OCI-LY3 (cell line): ENCODE results near the gene SRSF3.

Experiments used
- CTCF ChIP-seq: fragments of 200-600, 300-600 bp; sonication (generic); IDR thresholded peaks from 2 replicates; pipeline ENCODE4 v1.5.1; 2014; ENCODE audit warnings: antibody characterized with exemption, low read length, low read depth
- EZH2phosphoT487 ChIP-seq: fragments of 200-600 bp; shearing (Covaris generic); IDR thresholded peaks from 2 replicates; pipeline ENCODE4 v1.6.1; 2018; ENCODE audit warnings: antibody characterized with exemption, mixed run types, low read depth

- TF ChIP-seq CTCF (no peak), EZH2phosphoT487 (no peak)
Measured at GRCh38 chr6:36546308-36546919, 47.7 kb upstream of the SRSF3 start.
